Measurements from ENCODE around the gene PKP1. TPM values are rescaled to one million over a fixed set of nuclear protein-coding genes. Genes with fewer than 3 reads are reported as not detected.

PKP1 gene
- total and polyA plus RNA-seq, 10 of the 15 experiments (the other 5 are each of a cell fraction or from before 2014, with no cell fraction given), result 0.03 TPM; not detected in 9

- H3K79me2 ChIP-seq (ENCODE audit: control insufficient read depth, insufficient read depth, low read length), result no peaks in the 10 kb centered on the region
- ChIA-PET SMC1A (ENCODE audit: uncharacterized antibody, unreplicated experiment) (no interaction called here), POLR2A (no interaction called here), RAD21 (ENCODE audit: unreplicated experiment) (no interaction called here), CTCF (no interaction called here)
- TF ChIP-seq RUNX3 (IDR thresholded peaks at IDR 0.05; ENCODE audit: low read length) (no peak), NFYB (IDR thresholded peaks at IDR 0.05; ENCODE audit: insufficient read depth, low read depth, low read length) (no peak), TARDBP (IDR thresholded peaks at IDR 0.05; ENCODE audit: borderline replicate concordance) (no peak), SP1 (IDR thresholded peaks at IDR 0.05; ENCODE audit: low read depth, low read length) (no peak), POU2F2 (IDR thresholded peaks at IDR 0.05; ENCODE audit: borderline replicate concordance, low read depth, low read length) (no peak)
- no peak overlapping the region for H2AFZ ChIP-seq (ENCODE audit: control insufficient read depth, low read depth, low read length)
- WGBS (ENCODE audit: insufficient coverage, insufficient replicate concordance, low lambda C conversion rate, missing lambda C conversion rate), result 32% methylated on average over 28 of the region's 28 CpGs
- FAIRE-seq (no peak), DNase-seq (ENCODE audit: low read depth, low spot score) (no peak), ATAC-seq (no peak)
- no peaks in the 10 kb centered on the region for H4K20me1 ChIP-seq (ENCODE audit: control insufficient read depth, insufficient read depth)
- no peaks in the 10 kb centered on the region for H3K9me3 ChIP-seq (replicated peaks; ENCODE audit: control insufficient read depth, insufficient read depth, low read length)
- no TSS peak for BruUV-seq (replicated peaks)
- no peaks in the 10 kb centered on the region for H3K4me1 ChIP-seq (ENCODE audit: control insufficient read depth, insufficient read depth, low read length)
- H3K27ac ChIP-seq (ENCODE audit: control insufficient read depth, insufficient read depth), result no peak overlapping the region
- H3K36me3 ChIP-seq (ENCODE audit: control insufficient read depth in 2 of 2, insufficient read depth in 2 of 2, low read length in 1 of 2), result no peaks in the 10 kb centered on the region
- intact Hi-C loops (cut with micrococcal nuclease; ENCODE audit: unreplicated experiment), result loop anchor here (10.0 kb wide), 1 partner anchor 255 kb away; no protein-coding TSS in a partner anchor
- no peak overlapping the region for H3K4me3 ChIP-seq
- H3K9ac ChIP-seq (ENCODE audit: control insufficient read depth, insufficient read depth, low read length), result no peak overlapping the region
- in situ Hi-C loops (cut with MboI), result no loop called here
- H3K27me3 ChIP-seq (replicated peaks in 1 of 2; ENCODE audit: control insufficient read depth in 2 of 2, insufficient read depth in 2 of 2, low read length in 1 of 2), result peaks cover 0 to 2% of the 10 kb centered on the region in 2 experiments; a peak in 2 of 4 replicates
- H3K4me2 ChIP-seq (ENCODE audit: control insufficient read depth, insufficient read depth), result no peak overlapping the region
Observed at GRCh38 chr1:201259476-201260235, 23.6 kb upstream of the PKP1 start.

- POLR2A ChIA-PET, result no interaction called here
- TF ChIP-seq, protein P1, sequence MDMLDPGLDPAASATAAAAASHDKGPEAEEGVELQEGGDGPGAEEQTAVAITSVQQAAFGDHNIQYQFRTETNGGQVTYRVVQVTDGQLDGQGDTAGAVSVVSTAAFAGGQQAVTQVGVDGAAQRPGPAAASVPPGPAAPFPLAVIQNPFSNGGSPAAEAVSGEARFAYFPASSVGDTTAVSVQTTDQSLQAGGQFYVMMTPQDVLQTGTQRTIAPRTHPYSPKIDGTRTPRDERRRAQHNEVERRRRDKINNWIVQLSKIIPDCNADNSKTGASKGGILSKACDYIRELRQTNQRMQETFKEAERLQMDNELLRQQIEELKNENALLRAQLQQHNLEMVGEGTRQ (IDR thresholded peaks at IDR 0.05; ENCODE audit: borderline replicate concordance, low read depth, low read length), result no peak
- TF ChIP-seq ZNF274 (IDR thresholded peaks at IDR 0.05; ENCODE audit: insufficient read depth, insufficient read length) (no peak), POU2F2 (IDR thresholded peaks at IDR 0.05; ENCODE audit: borderline replicate concordance, low read depth, low read length) (no peak), USF1 (IDR thresholded peaks at IDR 0.05; ENCODE audit: borderline replicate concordance, extremely low read length, insufficient read depth, low read depth, low read length) (no peak), JUNB (IDR thresholded peaks at IDR 0.05) (no peak), EED (IDR thresholded peaks at IDR 0.05; ENCODE audit: low read depth) (no peak), RUNX3 (IDR thresholded peaks at IDR 0.05; ENCODE audit: low read length) (no peak), PAX5 (IDR thresholded peaks at IDR 0.05; ENCODE audit: borderline replicate concordance, low read depth, low read length) (no peak)
- no peak for ATAC-seq
- FAIRE-seq, result no peak
- no peak overlapping the region for H3K4me2 ChIP-seq (ENCODE audit: control insufficient read depth, insufficient read depth)
- CTCF ChIA-PET, result no interaction called here
- 34% methylated on average over 11 of the region's 11 CpGs for WGBS (ENCODE audit: insufficient coverage, insufficient replicate concordance, low lambda C conversion rate, missing lambda C conversion rate)
- H3K4me1 ChIP-seq (ENCODE audit: control insufficient read depth, insufficient read depth, low read length), result no peaks in the 10 kb centered on the region
- no peak for DNase-seq (ENCODE audit: low read depth, low spot score)
- intact Hi-C loops (cut with micrococcal nuclease; ENCODE audit: unreplicated experiment), result no loop called here
- H3K27ac ChIP-seq (ENCODE audit: control insufficient read depth, insufficient read depth), result no peak overlapping the region
- H3K9ac ChIP-seq (ENCODE audit: control insufficient read depth, insufficient read depth, low read length), result no peak overlapping the region
- no peaks in the 10 kb centered on the region for H3K79me2 ChIP-seq (ENCODE audit: control insufficient read depth, insufficient read depth, low read length)
- no peak overlapping the region for H3K4me3 ChIP-seq
- H4K20me1 ChIP-seq (ENCODE audit: control insufficient read depth, insufficient read depth), result no peaks in the 10 kb centered on the region
- H2AFZ ChIP-seq (ENCODE audit: control insufficient read depth, low read depth, low read length), result no peak overlapping the region
- in situ Hi-C loops (cut with MboI), result no loop called here
- peaks cover 0 to 2% of the 10 kb centered on the region in 2 experiments; a peak in 2 of 4 replicates for H3K27me3 ChIP-seq (replicated peaks in 1 of 2; ENCODE audit: control insufficient read depth in 2 of 2, insufficient read depth in 2 of 2, low read length in 1 of 2)
- RAD21 ChIA-PET (ENCODE audit: unreplicated experiment), result no interaction called here
- H3K9me3 ChIP-seq (replicated peaks; ENCODE audit: control insufficient read depth, insufficient read depth, low read length), result no peaks in the 10 kb centered on the region
- SMC1A ChIA-PET (ENCODE audit: uncharacterized antibody, unreplicated experiment), result no interaction called here
- H3K36me3 ChIP-seq (ENCODE audit: control insufficient read depth in 2 of 2, insufficient read depth in 2 of 2, low read length in 1 of 2), result no peaks in the 10 kb centered on the region
- BruUV-seq (replicated peaks), result no TSS peak
Observed at GRCh38 chr1:201260236-201260590, 23.1 kb upstream of the PKP1 start.
